ENCODE results near the gene SKIC2. TPM values are rescaled to one million over a fixed set of nuclear protein-coding genes. Genes with fewer than 3 reads are reported as not detected.

SKIC2 gene
- total and polyA plus RNA-seq, 2 of the 4 experiments (the other 2 are of a cell fraction): 30.6 to 46.0 TPM

GRCh38 chr6:31965700-31966099 lies 6.7 kb downstream of the SKIC2 start:
- Histone ChIP-seq H3K36me3 (ENCODE audit: control insufficient read depth, insufficient read depth, low read length) (peaks cover 79% of the 10 kb centered on the region), H3K56ac (ENCODE audit: extremely low read depth, insufficient read depth, low read length) (no peak overlapping the region), H4K5ac (ENCODE audit: low read depth, low read length) (no peak overlapping the region), H2BK15ac (ENCODE audit: low read depth, low read length) (no peak overlapping the region), H3K23ac (ENCODE audit: low read depth, low read length) (no peak overlapping the region), H3K18ac (ENCODE audit: low read depth, low read length) (no peak overlapping the region), H2AK5ac (ENCODE audit: low read depth, low read length) (no peak overlapping the region), H3K9me1 (ENCODE audit: insufficient read depth, low read length) (no peaks in the 10 kb centered on the region; the same call in 1 of the 2 replicates), H3K27me3 (ENCODE audit: control insufficient read depth, insufficient read depth, low read length) (no peaks in the 10 kb centered on the region), H4K8ac (ENCODE audit: low read depth in 2 of 2, low read length in 2 of 2) (no peak overlapping the region), H2AFZ (replicated peaks; ENCODE audit: low read length, poor library complexity) (no peak overlapping the region), H3K4ac (ENCODE audit: low read depth, low read length) (no peak overlapping the region), H2BK5ac (ENCODE audit: low read depth, low read length, poor library complexity, severe bottlenecking) (no peak overlapping the region), H3K14ac (replicated peaks; ENCODE audit: low read depth, low read length) (no peak overlapping the region), H3K79me1 (ENCODE audit: low read depth in 1 of 2, low read length in 2 of 2) (peaks cover 4 to 24% of the 10 kb centered on the region in 2 experiments; a peak in 3 of 4 replicates), H3K4me2 (ENCODE audit: low read depth, low read length) (no peak overlapping the region), H3K4me1 (ENCODE audit: control insufficient read depth, insufficient read depth, low read length) (peaks cover 2% of the 10 kb centered on the region; the same call in 1 of the 2 replicates), H3K9me3 (ENCODE audit: control insufficient read depth, insufficient read depth, low read length) (no peaks in the 10 kb centered on the region), H3K27ac (ENCODE audit: insufficient read depth, low read length) (no peak overlapping the region), H2BK20ac (ENCODE audit: low read depth, low read length) (no peak overlapping the region), H4K20me1 (ENCODE audit: insufficient read depth, low read length) (no peaks in the 10 kb centered on the region), H2AK9ac (replicated peaks; ENCODE audit: low read depth, low read length, poor library complexity) (no peak overlapping the region), H2BK120ac (ENCODE audit: low read depth, low read length) (no peak overlapping the region), H3K9ac (ENCODE audit: low read depth, low read length) (no peak overlapping the region), H4K91ac (ENCODE audit: insufficient read depth, low read depth, low read length) (no peak overlapping the region), H3K4me3 (ENCODE audit: insufficient read depth, low read depth, low read length) (no peak overlapping the region)
- DNase-seq (no peak), ATAC-seq (ENCODE audit: low read depth) (no peak)
- no peak for TF ChIP-seq MAZ (IDR thresholded peaks at IDR 0.05; ENCODE audit: borderline replicate concordance, low read depth, low read length)
- no peak for TF ChIP-seq CHD1 (IDR thresholded peaks at IDR 0.05; ENCODE audit: low read depth, low read length)
- TF ChIP-seq CEBPB (IDR thresholded peaks at IDR 0.05; ENCODE audit: low read depth, low read length): no peak
- TF ChIP-seq POLR2A (IDR thresholded peaks at IDR 0.05; ENCODE audit: low read depth, low read length): no peak
- TF ChIP-seq ELK1 (IDR thresholded peaks at IDR 0.05; ENCODE audit: borderline replicate concordance, low read depth, low read length): no peak
- no peak for TF ChIP-seq FOS (IDR thresholded peaks at IDR 0.05; ENCODE audit: low read depth, low read length)
- no peak for TF ChIP-seq MXI1 (IDR thresholded peaks at IDR 0.05; ENCODE audit: borderline replicate concordance, low read depth, low read length)
- no peak for TF ChIP-seq MAFK (IDR thresholded peaks at IDR 0.05; ENCODE audit: low read depth, low read length)
- no peak for TF ChIP-seq SMC3 (IDR thresholded peaks at IDR 0.05; ENCODE audit: low read depth, low read length)
- no peak for TF ChIP-seq RFX5 (IDR thresholded peaks at IDR 0.05; ENCODE audit: low read depth, low read length)
- no peak for TF ChIP-seq NFE2L2 (IDR thresholded peaks at IDR 0.05; ENCODE audit: low read depth, low read length)
- TF ChIP-seq, protein P1, sequence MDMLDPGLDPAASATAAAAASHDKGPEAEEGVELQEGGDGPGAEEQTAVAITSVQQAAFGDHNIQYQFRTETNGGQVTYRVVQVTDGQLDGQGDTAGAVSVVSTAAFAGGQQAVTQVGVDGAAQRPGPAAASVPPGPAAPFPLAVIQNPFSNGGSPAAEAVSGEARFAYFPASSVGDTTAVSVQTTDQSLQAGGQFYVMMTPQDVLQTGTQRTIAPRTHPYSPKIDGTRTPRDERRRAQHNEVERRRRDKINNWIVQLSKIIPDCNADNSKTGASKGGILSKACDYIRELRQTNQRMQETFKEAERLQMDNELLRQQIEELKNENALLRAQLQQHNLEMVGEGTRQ (IDR thresholded peaks at IDR 0.05; ENCODE audit: low read depth, low read length): no peak
- no peak for TF ChIP-seq RCOR1 (IDR thresholded peaks at IDR 0.05; ENCODE audit: insufficient replicate concordance, low read length)
- TF ChIP-seq RAD21 (IDR thresholded peaks at IDR 0.05; ENCODE audit: low read length): no peak
- TF ChIP-seq BHLHE40 (IDR thresholded peaks at IDR 0.05; ENCODE audit: low read depth, low read length): no peak
- TF ChIP-seq, protein P2, sequence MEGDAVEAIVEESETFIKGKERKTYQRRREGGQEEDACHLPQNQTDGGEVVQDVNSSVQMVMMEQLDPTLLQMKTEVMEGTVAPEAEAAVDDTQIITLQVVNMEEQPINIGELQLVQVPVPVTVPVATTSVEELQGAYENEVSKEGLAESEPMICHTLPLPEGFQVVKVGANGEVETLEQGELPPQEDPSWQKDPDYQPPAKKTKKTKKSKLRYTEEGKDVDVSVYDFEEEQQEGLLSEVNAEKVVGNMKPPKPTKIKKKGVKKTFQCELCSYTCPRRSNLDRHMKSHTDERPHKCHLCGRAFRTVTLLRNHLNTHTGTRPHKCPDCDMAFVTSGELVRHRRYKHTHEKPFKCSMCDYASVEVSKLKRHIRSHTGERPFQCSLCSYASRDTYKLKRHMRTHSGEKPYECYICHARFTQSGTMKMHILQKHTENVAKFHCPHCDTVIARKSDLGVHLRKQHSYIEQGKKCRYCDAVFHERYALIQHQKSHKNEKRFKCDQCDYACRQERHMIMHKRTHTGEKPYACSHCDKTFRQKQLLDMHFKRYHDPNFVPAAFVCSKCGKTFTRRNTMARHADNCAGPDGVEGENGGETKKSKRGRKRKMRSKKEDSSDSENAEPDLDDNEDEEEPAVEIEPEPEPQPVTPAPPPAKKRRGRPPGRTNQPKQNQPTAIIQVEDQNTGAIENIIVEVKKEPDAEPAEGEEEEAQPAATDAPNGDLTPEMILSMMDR (conservative IDR thresholded peaks at IDR 0.05; ENCODE audit: low read depth, low read length): no peak
- intact Hi-C loops (cut with micrococcal nuclease) (no loop called here), dilution Hi-C loops (cut with HindIII; ENCODE audit: low sequenced_read_pairs, unreplicated experiment) (no loop called here), in situ Hi-C loops (cut with MboI; ENCODE audit: low sequenced_read_pairs) (no loop called here)
- WGBS, 2 experiments (ENCODE audit: extremely low coverage in 2 of 2, insufficient read length in 1 of 2): 97% methylated on average over 12 of the region's 13 CpGs; no CpG with 5 or more reads in 1 of the 2 experiments
- no TSS peak for BruUV-seq (replicated peaks)
- ChIA-PET POLR2A (ENCODE audit: unreplicated experiment) (no interaction called here), CTCF (no interaction called here)
